Fibroblast of skin of scalp (primary cell): ENCODE results near the gene CNTNAP1.

ENCODE experiments used
- DNase-seq: peaks from one replicate; pipeline ENCODE4 v3.0.0-alpha.2; 2013

CNTNAP1 gene

GRCh38 chr17:42670789-42671657, 11.3 kb upstream of the CNTNAP1 start:
- DNase-seq: no peak

- DNase-seq: no peak
These were observed 10.3 kb upstream of the CNTNAP1 start for GRCh38 chr17:42672038-42672437.

- no peak for DNase-seq
These were observed 9.0 kb upstream of the CNTNAP1 start for GRCh38 chr17:42673266-42673884.

GRCh38 chr17:42673885-42674754, 8.2 kb upstream of the CNTNAP1 start:
- DNase-seq: peak; percentile 64

GRCh38 chr17:42674755-42675347, 7.5 kb upstream of the CNTNAP1 start:
- DNase-seq: no peak

GRCh38 chr17:42675348-42675964, 6.9 kb upstream of the CNTNAP1 start:
- DNase-seq: no peak

- DNase-seq: peak; percentile 34
These were observed 6.3 kb upstream of the CNTNAP1 start for GRCh38 chr17:42675965-42676423.

GRCh38 chr17:42676424-42677011, 5.8 kb upstream of the CNTNAP1 start, which contains the start of gene PLEKHH3:
Gene PLEKHH3 (minus strand): TSS chr17:42676994. CDS start chr17:42676563, 431 bp downstream.
- DNase-seq: peak; percentile 41

- DNase-seq: peak; percentile 100
These were observed 5.1 kb upstream of the CNTNAP1 start for GRCh38 chr17:42677012-42677857.

GRCh38 chr17:42677921-42678781, 4.2 kb upstream of the CNTNAP1 start:
- DNase-seq: peak; percentile 94

GRCh38 chr17:42678951-42679491, 3.3 kb upstream of the CNTNAP1 start:
- peak; percentile 59 for DNase-seq

- peak; percentile 79 for DNase-seq
These were observed 2.6 kb upstream of the CNTNAP1 start for GRCh38 chr17:42679492-42680330.

- no peak for DNase-seq
These were observed 2.0 kb upstream of the CNTNAP1 start for GRCh38 chr17:42680331-42680808.

- peak; percentile 55 for DNase-seq
These were observed 532 bp downstream of the CNTNAP1 start for GRCh38 chr17:42682722-42683403.

- no peak for DNase-seq
These were observed 1.2 kb downstream of the CNTNAP1 start for GRCh38 chr17:42683407-42684034.

GRCh38 chr17:42684929-42685556, 2.7 kb downstream of the CNTNAP1 start:
- DNase-seq: no peak
